Measurements from ENCODE around the gene TMEM221.

GRCh38 chr19:17436094-17436873 is 12.2 kb downstream of the TMEM221 start:
- TF ChIP-seq POLR2A (IDR thresholded peaks at IDR 0.05) = no peak
- TF ChIP-seq CTCF (IDR thresholded peaks at IDR 0.05) = no peak
- no peak for TF ChIP-seq EP300 (IDR thresholded peaks at IDR 0.05)

All from tibial nerve (tissue), 4 donors.